Astrocyte (in vitro differentiated cells and primary cell): ENCODE results near the gene TMC2.

Source experiments
- CTCF ChIP-seq: IDR thresholded peaks from 2 replicates; pipeline ENCODE4 v1.5.1; 2011; ENCODE audit warnings: low read depth, mild to moderate bottlenecking, inconsistent platforms, low read length, moderate library complexity; ENCODE audit not compliant: insufficient read depth
- EZH2 ChIP-seq: IDR thresholded peaks from 2 replicates; pipeline ENCODE4 v1.6.1; 2012; ENCODE audit warnings: mild to moderate bottlenecking, low read length, inconsistent platforms; ENCODE audit not compliant: insufficient read depth

DNA sequence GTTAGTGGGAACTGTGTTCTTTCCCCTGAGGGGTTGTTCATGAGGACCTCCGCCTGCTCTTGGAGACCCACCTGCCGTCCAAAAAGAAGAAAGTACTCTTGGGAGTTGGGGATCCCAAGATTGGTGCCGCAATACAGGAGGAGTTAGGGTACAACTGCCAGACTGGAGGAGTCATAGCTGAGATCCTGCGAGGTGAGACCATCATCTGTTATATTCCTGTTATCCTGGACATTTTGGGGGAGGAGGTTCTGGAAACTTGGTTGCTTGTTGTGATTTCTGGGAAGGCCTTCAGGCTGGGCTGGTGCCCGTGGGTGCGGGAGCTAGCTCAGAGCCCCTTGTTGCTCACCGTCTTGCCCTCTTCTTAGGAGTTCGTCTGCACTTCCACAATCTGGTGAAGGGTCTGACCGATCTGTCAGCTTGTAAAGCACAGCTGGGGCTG, 118.0 kb downstream of the TMC2 start:
- TF ChIP-seq CTCF (no peak), EZH2 (no peak)
